GM18909 (cell line): ENCODE measurements around the gene TP53I11.

Experiments
- ATAC-seq: cut with Tn5 transposase; IDR thresholded peaks from one replicate; pipeline ENCODE4 v1.9.1; 2021; ENCODE audit warnings: mild to moderate bottlenecking; ENCODE audit not compliant: unreplicated experiment, poor library complexity

The TP53I11 gene

DNA sequence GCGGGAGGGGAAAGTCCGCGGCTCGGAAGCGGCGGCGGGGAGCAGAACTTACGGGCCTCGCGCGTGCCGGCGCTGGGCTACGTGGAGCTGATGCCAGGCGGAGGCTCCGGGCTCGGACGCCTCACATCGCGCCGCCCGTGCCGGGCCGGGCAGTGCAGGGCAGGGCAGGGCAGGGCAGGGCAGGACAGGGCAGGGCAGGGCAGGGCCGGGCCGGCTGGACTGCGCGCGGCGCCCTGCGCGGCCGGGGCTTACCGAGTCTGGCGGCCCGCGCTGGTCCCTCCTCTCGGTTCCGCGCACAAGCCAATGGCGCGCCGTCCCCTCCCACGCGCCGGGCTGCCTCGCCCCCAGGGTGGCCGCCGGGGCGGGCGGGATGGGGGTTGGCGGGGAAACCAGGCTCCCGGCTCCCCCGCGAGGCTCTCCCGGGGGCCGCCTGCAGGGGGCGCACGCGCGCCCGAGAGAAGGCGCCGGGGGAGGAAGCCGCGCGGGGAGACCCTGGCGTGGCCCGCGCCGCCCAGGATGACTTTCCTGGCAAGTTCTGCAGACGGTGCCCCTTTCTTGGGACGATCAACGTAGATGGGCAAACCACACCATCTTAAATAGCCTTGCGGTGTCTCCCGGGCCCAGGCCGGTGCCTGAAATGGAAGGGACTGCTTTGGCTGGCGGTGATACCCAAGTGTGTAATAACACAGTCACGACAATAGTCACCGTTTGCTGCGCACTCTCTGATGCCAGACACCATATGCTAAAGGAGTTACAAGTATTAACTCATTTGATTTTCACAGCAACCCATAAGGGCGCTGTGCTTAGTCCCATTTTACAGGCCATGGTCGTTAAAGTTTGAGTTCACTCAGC lies at the start of gene TP53I11:
Gene TP53I11 (minus strand): TSS at position 259 of the 852 bp plus-strand sequence. CDS start 12,548 bp downstream, outside the sequence.
- no peak for ATAC-seq

DNA sequence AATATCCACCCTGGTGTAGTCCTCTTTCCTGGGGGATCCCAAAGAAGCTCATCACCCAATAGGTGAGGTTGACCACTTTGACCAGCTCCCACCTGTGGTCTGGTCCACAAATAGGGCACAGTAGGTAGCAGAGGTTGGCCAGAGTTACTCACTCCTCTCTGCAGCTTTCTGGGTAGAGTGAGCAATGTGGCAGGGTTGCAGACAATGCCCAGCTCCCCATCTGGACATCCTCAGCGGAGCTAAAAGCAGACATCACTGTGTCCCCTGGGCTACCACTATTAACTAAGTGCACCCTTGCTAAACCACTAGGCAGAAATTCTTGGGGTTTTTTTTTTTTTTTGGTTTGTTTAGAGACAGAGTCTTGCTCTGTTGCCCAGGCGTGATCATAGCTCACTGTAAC lies 48.4 kb upstream of the TP53I11 start:
- ATAC-seq = no peak

GRCh38 chr11:44998051-44998450 lies 47.4 kb upstream of the TP53I11 start:
- ATAC-seq = no peak

GRCh38 chr11:44997566-44997965 lies 46.9 kb upstream of the TP53I11 start:
- no peak for ATAC-seq

DNA sequence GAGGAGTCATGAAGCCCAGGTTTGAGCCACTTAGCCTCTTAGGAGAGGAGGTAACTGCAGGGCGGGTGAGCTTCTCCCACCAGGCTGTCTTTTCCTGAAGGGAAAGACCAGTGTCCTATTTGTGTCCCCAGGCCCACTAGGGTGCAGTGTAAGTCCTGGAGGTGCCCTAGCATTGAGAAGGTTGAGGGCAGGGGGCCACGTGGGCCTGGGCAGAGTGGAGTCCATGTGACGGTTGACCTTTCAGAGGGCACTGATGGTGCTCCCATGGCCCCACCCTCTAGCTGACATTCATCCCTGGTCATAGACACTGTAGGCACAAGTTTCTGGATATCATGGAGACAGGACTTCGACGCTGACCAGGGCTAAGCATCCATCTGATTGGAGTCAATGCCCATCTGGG lies 44.1 kb upstream of the TP53I11 start:
- ATAC-seq = no peak

- ATAC-seq = no peak
Measured at GRCh38 chr11:44993971-44994704, 43.5 kb upstream of the TP53I11 start.

DNA sequence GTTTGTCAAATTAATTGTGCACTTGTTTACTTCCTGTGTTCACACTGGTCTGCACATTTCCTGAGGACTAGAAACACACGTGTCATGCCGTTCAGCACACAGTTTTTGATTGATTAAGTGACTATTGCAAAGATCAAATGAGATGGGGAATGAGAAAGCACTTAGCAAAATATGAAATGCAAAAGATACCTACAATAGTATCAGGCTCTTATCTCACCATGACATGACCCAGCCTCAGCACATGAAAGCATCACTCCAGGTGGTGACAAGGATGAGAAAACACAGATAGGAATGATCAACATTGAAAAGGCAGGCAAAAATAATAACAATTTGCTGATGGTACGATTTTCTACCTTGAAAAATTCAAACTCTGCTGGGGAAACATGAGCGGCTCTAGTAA lies 42.1 kb upstream of the TP53I11 start:
- ATAC-seq = no peak

DNA sequence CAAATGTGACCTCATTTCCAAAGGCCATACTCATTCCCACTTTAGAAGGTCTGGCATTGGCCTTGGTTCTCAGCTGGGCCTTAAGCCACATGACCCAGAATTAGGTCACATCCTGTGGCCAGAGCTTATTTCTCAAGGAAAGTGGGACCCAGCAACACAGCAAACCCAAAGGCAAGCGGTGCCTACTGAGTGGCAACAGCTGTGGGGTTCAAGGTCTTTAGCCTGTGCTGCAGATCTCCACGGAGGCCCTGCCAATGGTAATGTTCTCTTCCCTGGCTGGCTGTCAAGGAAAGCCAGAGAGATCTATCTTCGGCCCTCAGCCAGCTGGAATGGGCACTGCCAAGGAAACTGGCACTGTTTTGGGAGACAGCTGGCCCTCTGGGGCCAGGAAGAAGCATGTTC lies 41.5 kb upstream of the TP53I11 start:
- no peak for ATAC-seq

- ATAC-seq = no peak
Measured at GRCh38 chr11:44990665-44991064, 40.0 kb upstream of the TP53I11 start.

- no peak for ATAC-seq
Measured at GRCh38 chr11:44989831-44990566, 39.3 kb upstream of the TP53I11 start.

DNA sequence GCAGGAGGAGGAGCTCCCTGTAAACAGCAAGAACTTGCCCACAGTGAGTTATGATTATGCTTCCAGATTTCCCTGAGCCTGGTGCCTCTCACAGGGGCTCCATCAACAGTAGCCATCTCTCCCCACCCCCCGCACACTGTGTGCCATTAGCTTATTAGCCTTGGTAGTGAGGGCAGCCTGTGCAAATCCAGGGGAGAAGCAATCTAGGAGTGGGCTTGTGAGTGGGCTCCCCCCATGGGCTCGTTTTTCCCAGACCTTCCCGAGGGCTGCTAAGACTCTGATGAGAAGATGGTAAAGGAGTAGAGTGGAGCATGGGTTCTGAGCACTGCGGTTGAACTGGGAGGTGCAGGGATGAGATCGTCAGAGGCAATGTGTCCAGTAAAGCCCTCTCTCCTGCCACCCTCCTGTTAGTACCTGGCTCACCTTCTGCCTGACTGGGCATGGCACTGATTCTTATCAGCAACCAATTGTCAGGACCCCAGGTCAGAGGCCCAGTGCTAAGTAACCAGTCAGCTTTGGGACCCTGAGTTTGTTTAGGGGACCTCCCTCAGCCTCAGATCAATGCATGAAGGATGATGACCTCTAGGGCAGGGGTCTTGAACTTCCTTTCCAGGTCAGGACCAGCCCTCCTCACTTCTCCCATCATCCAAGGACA lies 38.4 kb upstream of the TP53I11 start:
- ATAC-seq = no peak

DNA sequence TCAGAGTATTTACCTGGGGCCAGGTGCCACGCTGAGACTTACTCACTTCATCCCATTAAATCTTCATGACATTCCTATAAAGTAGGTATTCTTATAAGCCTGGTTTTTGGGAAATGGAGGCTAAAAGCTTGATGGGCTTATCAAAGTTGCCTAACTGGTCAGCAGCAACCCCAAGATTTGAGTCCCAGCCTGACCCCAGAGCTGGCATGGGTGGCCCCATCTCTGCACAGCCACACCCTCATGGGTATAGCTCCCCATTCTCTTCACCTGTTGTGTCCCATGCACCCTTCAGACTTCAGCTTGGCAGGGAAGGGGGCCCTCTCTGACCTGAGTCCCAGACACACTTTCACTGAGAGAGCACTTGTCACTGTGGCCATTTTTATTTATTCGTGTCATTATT lies 37.4 kb upstream of the TP53I11 start:
- ATAC-seq = no peak

- ATAC-seq = no peak
Measured at GRCh38 chr11:44987506-44987905, 36.8 kb upstream of the TP53I11 start.

DNA sequence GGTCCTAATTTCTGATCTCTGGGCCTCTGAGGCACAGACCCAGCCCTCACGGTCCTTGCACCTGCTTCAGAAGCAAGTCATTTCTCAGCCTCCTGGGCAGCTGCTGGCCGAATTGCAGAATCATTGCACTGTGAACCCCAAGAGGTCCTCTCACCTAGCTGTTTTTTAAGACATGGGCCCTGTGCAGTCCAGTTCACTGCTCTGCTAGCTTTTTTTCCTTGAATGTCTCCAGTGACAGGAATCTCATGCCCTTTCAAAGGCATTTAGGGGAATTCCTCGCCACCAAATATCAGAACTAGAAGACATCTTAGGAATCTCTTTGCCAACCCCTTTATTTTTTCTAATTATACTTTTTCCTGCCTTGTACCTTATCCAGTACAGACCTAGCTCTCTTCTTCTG lies 35.6 kb upstream of the TP53I11 start:
- no peak for ATAC-seq

DNA sequence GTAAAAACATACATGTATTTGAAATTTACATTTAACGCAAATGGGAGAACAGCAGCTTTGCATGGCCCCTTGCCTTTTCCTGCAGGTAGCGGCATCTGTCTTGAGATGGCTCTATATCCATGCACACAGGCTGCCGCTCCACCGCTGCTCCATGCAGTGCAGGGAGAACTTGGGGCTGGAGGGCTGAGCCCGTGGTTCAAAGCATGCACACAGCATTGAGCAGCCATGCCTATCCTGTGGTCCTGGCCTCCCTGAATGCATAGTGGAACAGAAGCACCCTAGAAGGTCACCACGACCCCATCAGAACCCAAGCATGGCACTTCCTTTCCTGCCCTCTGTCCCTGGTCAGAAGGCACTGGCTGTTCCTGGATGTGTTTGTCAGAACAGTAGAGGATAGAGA lies 35.0 kb upstream of the TP53I11 start:
- ATAC-seq = no peak

DNA sequence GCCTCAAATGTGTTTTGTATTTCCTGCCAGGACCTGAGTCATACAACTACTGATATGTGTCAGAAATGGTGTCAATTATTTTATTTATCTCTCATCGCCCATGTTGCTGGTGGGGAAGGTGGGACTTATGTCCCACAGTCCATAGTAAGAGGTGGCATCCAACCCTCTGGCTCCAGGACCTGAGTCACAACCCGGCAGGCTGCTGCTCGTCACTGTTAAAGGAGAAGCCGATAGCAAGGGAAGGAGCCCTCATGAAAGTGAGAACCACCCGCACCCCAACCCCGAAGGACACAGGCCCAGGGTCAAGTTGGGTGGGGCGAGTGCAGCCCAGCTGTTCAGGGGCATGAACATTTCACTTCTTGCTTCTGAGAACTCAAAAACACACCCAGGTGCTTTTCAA lies 33.1 kb upstream of the TP53I11 start:
- no peak for ATAC-seq

GRCh38 chr11:44982496-44983062 lies 31.9 kb upstream of the TP53I11 start:
- no peak for ATAC-seq

DNA sequence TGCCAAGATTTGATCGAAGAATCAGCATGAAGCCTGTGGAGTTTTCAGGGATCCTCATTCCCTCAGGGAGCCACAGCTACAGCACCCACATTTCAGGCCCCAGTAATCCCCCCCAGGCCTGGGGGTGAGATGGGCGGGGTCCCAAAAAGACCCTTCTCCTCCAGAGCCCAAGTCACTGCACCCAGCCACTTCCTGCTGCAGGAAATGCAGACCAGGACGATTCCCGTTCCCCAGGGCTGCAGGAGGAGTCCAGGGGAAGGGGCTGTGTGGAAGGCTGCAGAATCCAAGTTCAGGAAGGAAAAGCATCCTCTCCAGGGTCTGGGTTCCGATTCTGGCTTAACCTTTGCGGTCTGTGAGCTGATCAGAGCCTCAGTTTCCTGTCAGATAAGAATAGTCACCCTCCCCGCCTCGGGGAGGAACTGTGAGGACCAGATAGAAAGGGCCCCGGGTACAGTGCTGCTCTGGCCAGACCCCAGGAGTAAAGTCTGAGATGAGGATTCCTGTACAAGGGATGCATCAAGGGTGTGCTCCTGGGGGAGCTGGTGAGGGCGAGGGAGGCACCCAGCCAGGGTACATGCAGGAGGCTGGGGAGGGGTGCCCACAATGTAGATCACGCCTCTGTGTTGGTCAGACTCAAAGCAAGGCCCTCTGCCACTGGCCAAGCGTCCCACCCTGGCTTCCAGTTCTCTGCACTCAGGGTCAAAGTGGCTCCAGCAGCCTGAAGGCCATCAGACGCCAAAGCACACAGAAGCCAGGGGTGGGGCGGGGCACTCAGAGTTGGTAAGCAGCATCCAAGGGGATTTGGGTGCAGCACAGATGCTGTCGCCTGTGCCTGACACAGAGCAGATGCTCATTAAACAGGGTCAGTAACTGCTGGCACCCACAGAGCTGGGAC lies 30.1 kb upstream of the TP53I11 start:
- ATAC-seq = no peak
